HEK293 (cell line): ENCODE results near the gene FUCA1.

Experiments used
- CTCF ChIA-PET: fragments of 350-600 bp; formaldehyde crosslinking; extraction: SDS; loops from one replicate; lab custom pipeline; 2021; ENCODE audit warnings: antibody characterized with exemption; lab: Yijun Ruan, JAX
- POLR2A ChIA-PET: fragments of 300-600 bp; formaldehyde crosslinking; extraction: SDS; loops from one replicate; lab custom pipeline; 2020; ENCODE audit warnings: antibody characterized with exemption, inconsistent platforms; lab: Yijun Ruan, JAX
- H3K27ac ChIP-seq: fragments of 200-500 bp; sonication (Bioruptor generic); 2 replicates; pipeline ENCODE4 v1.5.1; 2014; ENCODE audit warnings: low read depth, low read length, control low read depth, inconsistent platforms; ENCODE audit errors: extremely low read depth
- H3K36me3 ChIP-seq, 2 experiments: fragments of 200-500 bp in 1 of 2; sonication (Bioruptor generic) in 1 of 2; 1 replicate in 1 of 2; 2 replicates in 1 of 2; pipeline ENCODE4 v1.5.1; 2014 to 2017; ENCODE audit warnings: inconsistent platforms in 2 of 2, low read length in 2 of 2; ENCODE audit not compliant: control insufficient read depth in 2 of 2, insufficient read depth in 1 of 2
- H3K4me1 ChIP-seq: fragments of 200-500 bp; sonication (Bioruptor generic); 2 replicates; pipeline ENCODE4 v1.5.1; 2014; ENCODE audit warnings: mild to moderate bottlenecking, low read length, inconsistent platforms; ENCODE audit not compliant: control insufficient read depth, insufficient read depth
- H3K4me3 ChIP-seq: 2 replicates; pipeline ENCODE4 v1.5.1; 2011; ENCODE audit warnings: low read depth, mild to moderate bottlenecking, control low read depth, low read length, moderate library complexity
- H3K9me3 ChIP-seq: fragments of 200-500 bp; sonication (Bioruptor generic); 2 replicates; pipeline ENCODE4 v1.5.1; 2014; ENCODE audit warnings: low read depth, low read length, inconsistent platforms; ENCODE audit not compliant: control insufficient read depth, insufficient read depth
- BCL11B ChIP-seq: fragments of 450-650 bp; formaldehyde crosslinking; IDR thresholded peaks from 2 replicates; pipeline ENCODE4 v1.5.1; 2016; ENCODE audit warnings: low read depth, missing biosample characterization, missing genetic modification characterization
- KLF16 ChIP-seq: fragments of 450-650 bp; formaldehyde crosslinking; IDR thresholded peaks from 2 replicates; pipeline ENCODE4 v1.5.1; 2017; ENCODE audit warnings: missing biosample characterization, missing genetic modification characterization
- TRIM28 ChIP-seq: IDR thresholded peaks from 2 replicates; pipeline ENCODE4 v1.6.1; 2011; ENCODE audit warnings: low read length, control low read depth, borderline replicate concordance
- YY2 ChIP-seq: fragments of 450-650 bp; formaldehyde crosslinking; IDR thresholded peaks from 2 replicates; pipeline ENCODE4 v1.5.1; 2016; ENCODE audit warnings: missing biosample characterization, missing genetic modification characterization
- ZBTB10 ChIP-seq: fragments of 450-650 bp; formaldehyde crosslinking; IDR thresholded peaks from 2 replicates; pipeline ENCODE4 v1.5.1; 2016; ENCODE audit warnings: missing biosample characterization, missing genetic modification characterization
- ZEB2 ChIP-seq: fragments of 450-650 bp; formaldehyde crosslinking; IDR thresholded peaks from 2 replicates; pipeline ENCODE4 v1.5.1; 2016; ENCODE audit warnings: missing biosample characterization, missing genetic modification characterization
- ZNF214 ChIP-seq: fragments of 450-650 bp; formaldehyde crosslinking; IDR thresholded peaks from 2 replicates; pipeline ENCODE4 v1.5.1; 2017; ENCODE audit warnings: missing biosample characterization, mild to moderate bottlenecking, missing genetic modification characterization, borderline replicate concordance
- ZNF366 ChIP-seq: fragments of 450-650 bp; formaldehyde crosslinking; conservative IDR thresholded peaks from 2 replicates; pipeline ENCODE4 v1.5.1; 2016; ENCODE audit warnings: missing biosample characterization, missing genetic modification characterization
- ZNF398 ChIP-seq: fragments of 450-650 bp; formaldehyde crosslinking; IDR thresholded peaks from 2 replicates; pipeline ENCODE4 v1.5.1; 2017; ENCODE audit warnings: missing biosample characterization, missing genetic modification characterization
- ZNF416 ChIP-seq: fragments of 450-650 bp; formaldehyde crosslinking; IDR thresholded peaks from 2 replicates; pipeline ENCODE4 v1.5.1; 2016; ENCODE audit warnings: missing biosample characterization, missing genetic modification characterization
- ZNF473 ChIP-seq: fragments of 450-650 bp; formaldehyde crosslinking; IDR thresholded peaks from 2 replicates; pipeline ENCODE4 v1.5.1; 2017; ENCODE audit warnings: missing biosample characterization, missing genetic modification characterization
- ZNF521 ChIP-seq: fragments of 450-650 bp; formaldehyde crosslinking; IDR thresholded peaks from 2 replicates; pipeline ENCODE4 v1.5.1; 2017; ENCODE audit warnings: missing biosample characterization, mild to moderate bottlenecking, missing genetic modification characterization
- ZNF560 ChIP-seq: fragments of 450-650 bp; formaldehyde crosslinking; IDR thresholded peaks from 2 replicates; pipeline ENCODE4 v1.5.1; 2017; ENCODE audit warnings: missing biosample characterization, missing genetic modification characterization, borderline replicate concordance
- ZNF610 ChIP-seq: fragments of 450-650 bp; formaldehyde crosslinking; IDR thresholded peaks from 2 replicates; pipeline ENCODE4 v1.5.1; 2016; ENCODE audit warnings: missing biosample characterization, missing genetic modification characterization, borderline replicate concordance
- ZNF624 ChIP-seq: fragments of 450-650 bp; formaldehyde crosslinking; IDR thresholded peaks from 2 replicates; pipeline ENCODE4 v1.5.1; 2017; ENCODE audit warnings: missing biosample characterization, missing genetic modification characterization
- ZNF629 ChIP-seq: fragments of 450-650 bp; formaldehyde crosslinking; IDR thresholded peaks from 2 replicates; pipeline ENCODE4 v1.5.1; 2017; ENCODE audit warnings: missing biosample characterization, missing genetic modification characterization
- ZNF664 ChIP-seq: fragments of 450-650 bp; formaldehyde crosslinking; IDR thresholded peaks from 2 replicates; pipeline ENCODE4 v1.5.1; 2016; ENCODE audit warnings: missing biosample characterization, missing genetic modification characterization
- ZNF768 ChIP-seq: fragments of 450-650 bp; formaldehyde crosslinking; IDR thresholded peaks from 2 replicates; pipeline ENCODE4 v1.5.1; 2018; ENCODE audit warnings: missing biosample characterization, mild to moderate bottlenecking, missing genetic modification characterization
- ZSCAN30 ChIP-seq: fragments of 450-650 bp; IDR thresholded peaks from 2 replicates; pipeline ENCODE4 v1.5.1; 2018; ENCODE audit warnings: missing biosample characterization, mild to moderate bottlenecking, missing genetic modification characterization, moderate library complexity
- TF ChIP-seq, protein P1 (sequence below): IDR thresholded peaks from 2 replicates; pipeline ENCODE4 v1.6.1; 2011; ENCODE audit warnings: mild to moderate bottlenecking, low read depth, low read length, borderline replicate concordance

Gene FUCA1

DNA sequence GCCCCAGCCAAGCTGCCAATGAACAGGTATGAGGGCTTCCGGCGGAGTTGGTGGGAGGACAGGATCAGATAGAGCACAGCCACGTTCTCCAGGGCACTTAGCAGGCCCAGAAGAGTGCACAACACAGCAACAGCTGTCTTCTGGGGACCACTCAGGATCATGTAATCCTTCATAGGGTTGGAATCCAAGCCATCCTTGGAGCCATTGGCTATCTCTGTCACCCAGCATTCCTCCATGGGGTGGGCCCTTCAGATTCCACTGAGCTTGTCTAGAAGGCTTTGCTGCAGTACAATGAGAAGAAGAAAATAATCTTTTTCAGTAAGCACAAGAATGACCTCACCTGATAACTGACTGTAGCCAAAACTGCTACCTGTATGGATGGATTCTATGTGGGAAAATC, 7.3 kb upstream of the FUCA1 start (continued):
- TF ChIP-seq ZNF610, result no peak
- TF ChIP-seq BCL11B (tag by site-specific recombination), result no peak
- no peak for TF ChIP-seq YY2 (tag by site-specific recombination)
- TF ChIP-seq ZNF560 (tag by site-specific recombination), result no peak
- TF ChIP-seq ZNF521 (tag by site-specific recombination), result no peak

- H3K9me3 ChIP-seq, result no peaks in the 10 kb centered on the region
- CTCF ChIA-PET, result interaction anchor here (1.1 kb wide), 1 partner anchor 156 kb away, joined by 5 read pairs; no protein-coding TSS in a partner anchor
- H3K4me1 ChIP-seq, result 0 out of 2 replicates have a peak, but pooled peaks cover under 1% of the 10 kb centered on the region
- no peaks in the 10 kb centered on the region for H3K36me3 ChIP-seq
- H3K27ac ChIP-seq, result no peak overlapping the region
- no peak overlapping the region for H3K4me3 ChIP-seq
- TF ChIP-seq ZNF560 (tag by site-specific recombination), result no peak
- no peak for TF ChIP-seq ZBTB10
- 0 out of 2 replicates have a peak, but pooled peaks have one; percentile 15 for TF ChIP-seq ZNF664 (tag by site-specific recombination)
- POLR2A ChIA-PET, result no interaction called here
These were observed 4.3 kb upstream of the FUCA1 start for GRCh38 chr1:23872421-23872820.

GRCh38 chr1:23869051-23869450, 961 bp upstream of the FUCA1 start:
- peaks cover 6 to 17% of the 10 kb centered on the region in 2 experiments; a peak in 2 of 3 replicates for H3K36me3 ChIP-seq
- no peak for TF ChIP-seq ZSCAN30 (tag by site-specific recombination)
- no peak for TF ChIP-seq ZNF624
- TF ChIP-seq ZNF366, result peak; percentile 84
- no peak for TF ChIP-seq KLF16 (tag by site-specific recombination)
- TF ChIP-seq, protein P1, sequence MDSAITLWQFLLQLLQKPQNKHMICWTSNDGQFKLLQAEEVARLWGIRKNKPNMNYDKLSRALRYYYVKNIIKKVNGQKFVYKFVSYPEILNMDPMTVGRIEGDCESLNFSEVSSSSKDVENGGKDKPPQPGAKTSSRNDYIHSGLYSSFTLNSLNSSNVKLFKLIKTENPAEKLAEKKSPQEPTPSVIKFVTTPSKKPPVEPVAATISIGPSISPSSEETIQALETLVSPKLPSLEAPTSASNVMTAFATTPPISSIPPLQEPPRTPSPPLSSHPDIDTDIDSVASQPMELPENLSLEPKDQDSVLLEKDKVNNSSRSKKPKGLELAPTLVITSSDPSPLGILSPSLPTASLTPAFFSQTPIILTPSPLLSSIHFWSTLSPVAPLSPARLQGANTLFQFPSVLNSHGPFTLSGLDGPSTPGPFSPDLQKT, result no peak
- TF ChIP-seq ZNF768 (tag by site-specific recombination), result no peak
- TF ChIP-seq ZNF214 (tag by site-specific recombination), result no peak
- TF ChIP-seq ZNF629 (tag by site-specific recombination), result no peak
- TF ChIP-seq ZNF416, result no peak
- H3K27ac ChIP-seq, result no peak overlapping the region
- ChIA-PET CTCF (interaction anchor here (0.7 to 4.2 kb wide), 10 partner anchors 13 to 273 kb away, joined by 3 to 32 read pairs (median 4); no protein-coding TSS in a partner anchor), POLR2A (interaction anchor here (0.6 kb wide), 2 partner anchors 94 to 106 kb away, joined by 4 read pairs; no protein-coding TSS in a partner anchor)
- no peaks in the 10 kb centered on the region for H3K9me3 ChIP-seq
- 0 out of 2 replicates have a peak, but pooled peaks cover 6% of the 10 kb centered on the region for H3K4me1 ChIP-seq
- H3K4me3 ChIP-seq, result no peak overlapping the region

- H3K4me3 ChIP-seq, result peak overlapping the region; percentile 17; the same call in 1 of the 2 replicates
These were observed 497 bp upstream of the FUCA1 start for GRCh38 chr1:23868557-23869016.

More at GRCh38 chr1:23868557-23869016, 497 bp upstream of the FUCA1 start:
- Histone ChIP-seq H3K4me1 (0 out of 2 replicates have a peak, but pooled peaks cover 6% of the 10 kb centered on the region), H3K9me3 (no peaks in the 10 kb centered on the region), H3K36me3 (peaks cover 8 to 19% of the 10 kb centered on the region in 2 experiments; a peak in 2 of 3 replicates), H3K27ac (no peak overlapping the region)
- TF ChIP-seq ZNF398, result 0 out of 2 replicates have a peak, but pooled peaks have one; percentile 26
- peak; percentile 36; the same call in 1 of the 2 replicates for TF ChIP-seq TRIM28
- TF ChIP-seq ZEB2 (tag by site-specific recombination), result 0 out of 2 replicates have a peak, but pooled peaks have one; percentile 6
- no peak for TF ChIP-seq ZNF624
- TF ChIP-seq ZNF473 (tag by site-specific recombination), result no peak
- ChIA-PET CTCF (interaction anchor here (0.6 to 4.2 kb wide), 10 partner anchors 12 to 274 kb away, joined by 3 to 32 read pairs (median 4); no protein-coding TSS in a partner anchor), POLR2A (interaction anchor here (0.6 kb wide), 1 partner anchor 106 kb away, joined by 4 read pairs; no protein-coding TSS in a partner anchor)
